IMR-90 (cell line): ENCODE results near the gene SPATA21. TPM values are rescaled to one million over a fixed set of nuclear protein-coding genes. Genes with fewer than 3 reads are reported as not detected.
A peak's percentile ranks its signal among the peaks of the same experiment; 100 is the strongest.

Experiments
- ATAC-seq: fragments of 200-7000 bp; cut with Tn5 transposase; 2 replicates; pipeline ENCODE4 v1.9.1; 2020; ENCODE audit warnings: low read depth, mild to moderate bottlenecking, moderate library complexity
- Bru-seq: library from RNA; stranded (reverse); fragments of 400-500 nt; gene quantifications from one replicate; lab custom pipeline; 2021; lab: Mats Ljungman, UMichigan
- BruChase-seq, 2 experiments: library from RNA; stranded (reverse); fragments of 400-500 nt; gene quantifications; one replicate each; lab custom pipeline; 2021; lab: Mats Ljungman, UMichigan
- BruUV-seq: library from RNA; stranded (reverse); fragments of 400-500 nt; replicated peaks from 2 replicates; lab custom pipeline; 2021; lab: Mats Ljungman, UMichigan
- CTCF ChIA-PET: fragments of 300-600 bp; formaldehyde crosslinking; extraction: SDS; loops from one replicate; lab custom pipeline; 2021; ENCODE audit warnings: antibody characterized with exemption; lab: Yijun Ruan, JAX
- POLR2A ChIA-PET: fragments of 300-600 bp; sonication (Branson Sonifier 250); formaldehyde crosslinking; loops from one replicate; lab custom pipeline; 2022; ENCODE audit warnings: antibody characterized with exemption; ENCODE audit not compliant: unreplicated experiment; lab: Charles Lee
- DNase-seq: peaks from one replicate; pipeline ENCODE4 v3.0.0; 2013
- H2AFZ ChIP-seq: replicated peaks from 2 replicates; pipeline ENCODE3; 2013; ENCODE audit warnings: low read length, mild to moderate bottlenecking; ENCODE audit not compliant: poor library complexity
- H2AK5ac ChIP-seq: 2 replicates; pipeline ENCODE4 v1.6.1; 2013; ENCODE audit warnings: low read depth, low read length, inconsistent platforms
- H2AK9ac ChIP-seq: replicated peaks from 2 replicates; pipeline ENCODE3; 2013; ENCODE audit warnings: mild to moderate bottlenecking, low read depth, low read length, moderate library complexity; ENCODE audit not compliant: poor library complexity
- H2BK120ac ChIP-seq: 2 replicates; pipeline ENCODE4 v1.6.1; 2013; ENCODE audit warnings: low read depth, low read length, inconsistent platforms
- H2BK15ac ChIP-seq: 3 replicates; pipeline ENCODE4 v1.6.1; 2013; ENCODE audit warnings: low read depth, low read length, inconsistent platforms
- H2BK20ac ChIP-seq: 2 replicates; pipeline ENCODE4 v1.6.1; 2013; ENCODE audit warnings: low read depth, mild to moderate bottlenecking, inconsistent platforms, low read length, moderate library complexity
- H2BK5ac ChIP-seq: 2 replicates; pipeline ENCODE4 v1.6.1; 2013; ENCODE audit warnings: mild to moderate bottlenecking, low read depth, low read length, inconsistent platforms; ENCODE audit not compliant: poor library complexity, severe bottlenecking
- H3K14ac ChIP-seq: replicated peaks from 2 replicates; pipeline ENCODE4 v1.6.1; 2013; ENCODE audit warnings: low read depth, low read length, inconsistent platforms
- H3K18ac ChIP-seq: 2 replicates; pipeline ENCODE4 v1.6.1; 2013; ENCODE audit warnings: low read depth, low read length, control low read depth
- H3K23ac ChIP-seq: 2 replicates; pipeline ENCODE4 v1.6.1; 2013; ENCODE audit warnings: low read depth, low read length, inconsistent platforms
- H3K27ac ChIP-seq: 2 replicates; pipeline ENCODE4 v1.5.1; 2013; ENCODE audit warnings: mild to moderate bottlenecking, control low read depth, low read length; ENCODE audit not compliant: insufficient read depth
- H3K27me3 ChIP-seq: 2 replicates; pipeline ENCODE4 v1.6.1; 2013; ENCODE audit warnings: low read length; ENCODE audit not compliant: control insufficient read depth, insufficient read depth
- H3K36me3 ChIP-seq: 2 replicates; pipeline ENCODE4 v1.6.1; 2013; ENCODE audit warnings: low read length, mixed read lengths; ENCODE audit not compliant: control insufficient read depth, insufficient read depth
- H3K4ac ChIP-seq: 2 replicates; pipeline ENCODE4 v1.6.1; 2013; ENCODE audit warnings: low read depth, low read length, inconsistent platforms
- H3K4me1 ChIP-seq: 2 replicates; pipeline ENCODE4 v1.6.1; 2013; ENCODE audit warnings: low read length, mixed read lengths; ENCODE audit not compliant: control insufficient read depth, insufficient read depth
- H3K4me2 ChIP-seq: 2 replicates; pipeline ENCODE4 v1.6.1; 2013; ENCODE audit warnings: low read depth, mild to moderate bottlenecking, control low read depth, low read length, moderate library complexity
- H3K4me3 ChIP-seq: 2 replicates; pipeline ENCODE4 v1.5.1; 2013; ENCODE audit warnings: low read depth, mild to moderate bottlenecking, control low read depth, low read length, moderate library complexity; ENCODE audit not compliant: insufficient read depth
- H3K56ac ChIP-seq: 2 replicates; pipeline ENCODE4 v1.6.1; 2013; ENCODE audit warnings: low read length, inconsistent platforms; ENCODE audit not compliant: insufficient read depth; ENCODE audit errors: extremely low read depth
- H3K79me1 ChIP-seq, 2 experiments: 2 replicates each; pipeline ENCODE4 v1.6.1; 2013; ENCODE audit warnings: low read length in 2 of 2, inconsistent platforms in 1 of 2, low read depth in 1 of 2
- H3K9ac ChIP-seq: 2 replicates; pipeline ENCODE4 v1.6.1; 2013; ENCODE audit warnings: low read depth, low read length, control low read depth
- H3K9me1 ChIP-seq: 2 replicates; pipeline ENCODE4 v1.6.1; 2013; ENCODE audit warnings: low read length, inconsistent platforms; ENCODE audit not compliant: insufficient read depth
- H3K9me3 ChIP-seq: 2 replicates; pipeline ENCODE4 v1.6.1; 2013; ENCODE audit warnings: low read length; ENCODE audit not compliant: control insufficient read depth, insufficient read depth
- H4K20me1 ChIP-seq: 2 replicates; pipeline ENCODE4 v1.6.1; 2013; ENCODE audit warnings: low read length, inconsistent platforms; ENCODE audit not compliant: insufficient read depth
- H4K5ac ChIP-seq: 2 replicates; pipeline ENCODE4 v1.6.1; 2013; ENCODE audit warnings: mild to moderate bottlenecking, low read depth, low read length, control low read depth
- H4K8ac ChIP-seq, 2 experiments: 2 replicates each; pipeline ENCODE4 v1.6.1; 2013; ENCODE audit warnings: low read depth in 2 of 2, low read length in 2 of 2, control low read depth in 1 of 2, inconsistent platforms in 1 of 2
- H4K91ac ChIP-seq: 2 replicates; pipeline ENCODE4 v1.6.1; 2013; ENCODE audit warnings: low read depth, low read length, inconsistent platforms; ENCODE audit not compliant: insufficient read depth
- BHLHE40 ChIP-seq: fragments of 150-350 bp; IDR thresholded peaks from 2 replicates; pipeline ENCODE4 v1.6.1; 2016; ENCODE audit warnings: mild to moderate bottlenecking, low read depth, low read length
- CHD1 ChIP-seq: IDR thresholded peaks from 2 replicates; pipeline ENCODE4 v1.6.1; 2012; ENCODE audit warnings: low read depth, low read length, improper control_type of control experiment
- FOS ChIP-seq: fragments of 150-350 bp; IDR thresholded peaks from 2 replicates; pipeline ENCODE4 v1.6.1; 2016; ENCODE audit warnings: low read depth, low read length
- MXI1 ChIP-seq: IDR thresholded peaks from 2 replicates; pipeline ENCODE4 v1.6.1; 2012; ENCODE audit warnings: low read depth, mild to moderate bottlenecking, low read length, moderate library complexity, borderline replicate concordance
- NFE2L2 ChIP-seq: fragments of 150-350 bp; IDR thresholded peaks from 2 replicates; pipeline ENCODE4 v1.6.1; 2016; ENCODE audit warnings: low read depth, mild to moderate bottlenecking, low read length
- POLR2A ChIP-seq: IDR thresholded peaks from 2 replicates; pipeline ENCODE4 v1.6.1; 2012; ENCODE audit warnings: mild to moderate bottlenecking, low read depth, low read length
- RAD21 ChIP-seq: IDR thresholded peaks from 2 replicates; pipeline ENCODE4 v1.6.1; 2012; ENCODE audit warnings: low read length, improper control_type of control experiment
- RCOR1 ChIP-seq: IDR thresholded peaks from 2 replicates; pipeline ENCODE4 v1.6.1; 2012; ENCODE audit warnings: mild to moderate bottlenecking, low read length, improper control_type of control experiment; ENCODE audit not compliant: insufficient replicate concordance
- RFX5 ChIP-seq: IDR thresholded peaks from 2 replicates; pipeline ENCODE4 v1.8.0; 2012; ENCODE audit warnings: low read depth, mild to moderate bottlenecking, low read length, moderate library complexity
- WGBS, 2 experiments: methylation state at CpG; one replicate each; pipeline versions ENCODE4 v1.1.5 to v1.1.7; 2013; ENCODE audit warnings: missing lambda C conversion rate in 2 of 2; ENCODE audit not compliant: insufficient read length in 1 of 2; ENCODE audit errors: extremely low coverage in 2 of 2; 5-methylcytosine and 5-hydroxymethylcytosine counted together
- dilution Hi-C: fragments of 300-500 bp; cut with HindIII; formaldehyde crosslinking; loops from one replicate; pipeline ENCODE4 v1.14.3; 2018; ENCODE audit warnings: low sequenced_read_pairs; ENCODE audit not compliant: unreplicated experiment
- in situ Hi-C: fragments of 300-500 bp; cut with MboI; formaldehyde crosslinking; loops from 3 replicates; pipeline ENCODE4 v1.14.3; 2019; ENCODE audit warnings: low sequenced_read_pairs, inconsistent platforms, mixed read lengths
- intact Hi-C: fragments of 100-400 bp; cut with micrococcal nuclease; formaldehyde crosslinking; loops from 2 replicates; pipeline ENCODE4 v1.10.0; 2022
- long read RNA-seq: library from polyadenylated mRNA; unstranded; transcript quantifications from one replicate; pipeline ENCODE4 v2.0.0, GENCODE V29; 2021; ENCODE audit not compliant: unreplicated experiment
- polyA plus RNA-seq, 3 experiments: library from polyadenylated mRNA; depleted of rRNA; stranded (reverse); fragments of >200 nt; gene quantifications; 2 replicates each; pipeline ENCODE4 v1.2.3, GENCODE V29; 2012; ENCODE audit warnings: low replicate concordance in 1 of 3
- total RNA-seq: library from RNA; depleted of rRNA; stranded (reverse); fragments of >200 nt; gene quantifications from 2 replicates; pipeline ENCODE4 v1.2.3, GENCODE V29; 2012; rRNA removed
- TF ChIP-seq, protein P1 (sequence below): conservative IDR thresholded peaks from 2 replicates; pipeline ENCODE4 v1.5.1; 2012; ENCODE audit warnings: mild to moderate bottlenecking, low read depth, low read length, improper control_type of control experiment
- TF ChIP-seq, protein P2 (sequence below): fragments of 150-350 bp; IDR thresholded peaks from 2 replicates; pipeline ENCODE4 v1.6.1; 2017; ENCODE audit warnings: mild to moderate bottlenecking, antibody characterized with exemption, low read length, low read depth
- TF ChIP-seq, protein P3 (sequence below): fragments of 150-350 bp; IDR thresholded peaks from 2 replicates; pipeline ENCODE4 v1.6.1; 2016; ENCODE audit warnings: low read depth, mild to moderate bottlenecking, low read length, moderate library complexity, borderline replicate concordance

The SPATA21 gene, protein sequence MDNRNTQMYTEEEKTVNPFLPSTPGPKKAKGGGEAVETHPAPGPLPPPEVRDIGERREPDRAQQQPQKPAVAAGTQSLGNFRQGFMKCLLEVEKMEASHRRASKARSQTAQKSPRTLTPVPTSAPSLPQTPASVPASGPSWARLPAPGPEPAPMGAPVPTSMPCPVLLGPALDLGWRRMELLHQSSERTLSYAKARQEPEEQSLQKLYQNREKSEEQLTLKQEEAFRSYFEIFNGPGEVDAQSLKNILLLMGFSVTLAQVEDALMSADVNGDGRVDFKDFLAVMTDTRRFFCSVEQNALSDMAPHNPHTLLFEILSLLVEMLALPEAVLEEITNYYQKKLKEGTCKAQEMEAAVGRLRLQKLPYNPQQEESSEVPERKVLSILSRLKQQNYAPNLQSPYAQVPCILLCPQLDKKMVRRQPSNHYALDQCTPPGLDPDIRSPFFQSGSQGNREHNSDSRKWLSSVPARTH
- total RNA-seq (not detected in 2 replicates), polyA plus RNA-seq (2012; rRNA removed) (not detected in 2 replicates), Bru-seq, nascent RNA (percentile 5 among the genes with signal in this experiment), BruChase-seq, experiment 1, labeled RNA remaining after a 6-hour chase (percentile 15 among the genes with signal in this experiment), BruChase-seq, experiment 2, labeled RNA remaining after a 2-hour chase (percentile 10 among the genes with signal in this experiment)
- polyA plus RNA-seq (2012; cell fraction: cytosol; rRNA removed), result not detected in 2 replicates
- polyA plus RNA-seq (2012; cell fraction: nucleus; rRNA removed; ENCODE audit: low replicate concordance), result 0.01 TPM in 1 of 2 replicates, not detected in the other
- long read RNA-seq, partial matches to known transcripts, result 0 of 6 reads
- long read RNA-seq, other reads (novel, unspliced or antisense), result 6 of 6 reads

DNA sequence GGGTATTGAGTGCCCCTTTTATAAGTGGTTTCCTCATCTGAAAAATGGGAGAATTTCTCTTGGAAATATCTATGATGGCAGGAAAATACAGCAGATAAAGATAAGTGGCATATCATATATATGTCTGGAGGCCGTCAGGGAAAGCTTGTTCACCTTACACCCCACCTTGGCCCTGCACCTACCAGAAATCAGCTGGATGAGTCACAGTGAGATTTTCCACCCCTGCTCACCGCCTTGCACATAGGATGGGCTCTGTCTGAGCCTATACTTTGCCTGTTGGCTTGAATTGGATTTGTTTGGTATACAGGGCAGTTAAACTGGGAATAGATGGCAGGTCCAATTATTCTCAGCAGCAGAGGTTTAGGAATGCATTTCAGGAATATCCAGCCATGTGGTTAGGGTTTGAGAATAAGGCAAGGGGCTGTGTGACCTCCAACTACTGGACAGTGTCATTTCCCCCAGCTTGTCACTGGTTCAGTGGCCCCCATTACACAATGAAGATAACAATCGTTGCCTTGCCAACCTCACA is at the start of gene SPATA21:
SPATA21 (minus strand) TSS at position 479 of the 529 bp plus-strand sequence. CDS start 6,053 bp downstream, outside the sequence.
- intact Hi-C loops, result no loop called here
- peaks cover 12 to 19% of the 10 kb centered on the region in 2 experiments; a peak in 3 of 4 replicates for H3K79me1 ChIP-seq
- H2AK5ac ChIP-seq, result no peak within 1 kb of the TSS
- WGBS, 2 experiments, result 60% methylated on average over 1 of the region's 3 CpGs; no CpG with 5 or more reads in 1 of the 2 experiments
- H3K9me1 ChIP-seq, result no peaks in the 10 kb centered on the region
- peaks cover 2% of the 10 kb centered on the region; the same call in 1 of the 2 replicates for H3K27me3 ChIP-seq
- H3K4me3 ChIP-seq, result no peak within 1 kb of the TSS
- H3K27ac ChIP-seq, result no peak within 1 kb of the TSS
- H2BK20ac ChIP-seq, result no peak within 1 kb of the TSS
- no peak within 1 kb of the TSS for H2AK9ac ChIP-seq
- no peak within 1 kb of the TSS for H4K5ac ChIP-seq
- H3K9me3 ChIP-seq, result no peaks in the 10 kb centered on the region
- H4K91ac ChIP-seq, result no peak within 1 kb of the TSS
- H2BK120ac ChIP-seq, result no peak within 1 kb of the TSS
- BruUV-seq, result no TSS peak
- H3K4ac ChIP-seq, result no peak within 1 kb of the TSS
- H3K9ac ChIP-seq, result no peak within 1 kb of the TSS
- no peak within 1 kb of the TSS for H2AFZ ChIP-seq
- no peak for ATAC-seq
- H4K20me1 ChIP-seq, result 0 out of 2 replicates have a peak, but pooled peaks cover 7% of the 10 kb centered on the region
- CTCF ChIA-PET, result no interaction called here
- no peak within 1 kb of the TSS for H3K56ac ChIP-seq
- H2BK5ac ChIP-seq, result no peak within 1 kb of the TSS
- no peak within 1 kb of the TSS for H3K4me2 ChIP-seq
- dilution Hi-C loops, result no loop called here
- no peak within 1 kb of the TSS for H3K14ac ChIP-seq
- no peaks in the 10 kb centered on the region; the same call in 1 of the 2 replicates for H3K4me1 ChIP-seq
- H3K23ac ChIP-seq, result no peak within 1 kb of the TSS
- POLR2A ChIA-PET, result no interaction called here
- in situ Hi-C loops, result no loop called here
- no peak within 1 kb of the TSS for H2BK15ac ChIP-seq
- no peaks in the 10 kb centered on the region for H3K36me3 ChIP-seq
- no peak within 1 kb of the TSS for H4K8ac ChIP-seq
- H3K18ac ChIP-seq, result no peak within 1 kb of the TSS
- DNase-seq, result no peak
- no peak for TF ChIP-seq RCOR1
- no peak for TF ChIP-seq BHLHE40
- TF ChIP-seq RAD21, result no peak
- TF ChIP-seq, protein P1, sequence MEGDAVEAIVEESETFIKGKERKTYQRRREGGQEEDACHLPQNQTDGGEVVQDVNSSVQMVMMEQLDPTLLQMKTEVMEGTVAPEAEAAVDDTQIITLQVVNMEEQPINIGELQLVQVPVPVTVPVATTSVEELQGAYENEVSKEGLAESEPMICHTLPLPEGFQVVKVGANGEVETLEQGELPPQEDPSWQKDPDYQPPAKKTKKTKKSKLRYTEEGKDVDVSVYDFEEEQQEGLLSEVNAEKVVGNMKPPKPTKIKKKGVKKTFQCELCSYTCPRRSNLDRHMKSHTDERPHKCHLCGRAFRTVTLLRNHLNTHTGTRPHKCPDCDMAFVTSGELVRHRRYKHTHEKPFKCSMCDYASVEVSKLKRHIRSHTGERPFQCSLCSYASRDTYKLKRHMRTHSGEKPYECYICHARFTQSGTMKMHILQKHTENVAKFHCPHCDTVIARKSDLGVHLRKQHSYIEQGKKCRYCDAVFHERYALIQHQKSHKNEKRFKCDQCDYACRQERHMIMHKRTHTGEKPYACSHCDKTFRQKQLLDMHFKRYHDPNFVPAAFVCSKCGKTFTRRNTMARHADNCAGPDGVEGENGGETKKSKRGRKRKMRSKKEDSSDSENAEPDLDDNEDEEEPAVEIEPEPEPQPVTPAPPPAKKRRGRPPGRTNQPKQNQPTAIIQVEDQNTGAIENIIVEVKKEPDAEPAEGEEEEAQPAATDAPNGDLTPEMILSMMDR, result no peak
- TF ChIP-seq CHD1, result no peak
- TF ChIP-seq, protein P2, sequence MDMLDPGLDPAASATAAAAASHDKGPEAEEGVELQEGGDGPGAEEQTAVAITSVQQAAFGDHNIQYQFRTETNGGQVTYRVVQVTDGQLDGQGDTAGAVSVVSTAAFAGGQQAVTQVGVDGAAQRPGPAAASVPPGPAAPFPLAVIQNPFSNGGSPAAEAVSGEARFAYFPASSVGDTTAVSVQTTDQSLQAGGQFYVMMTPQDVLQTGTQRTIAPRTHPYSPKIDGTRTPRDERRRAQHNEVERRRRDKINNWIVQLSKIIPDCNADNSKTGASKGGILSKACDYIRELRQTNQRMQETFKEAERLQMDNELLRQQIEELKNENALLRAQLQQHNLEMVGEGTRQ, result no peak
- TF ChIP-seq RFX5, result no peak
- no peak for TF ChIP-seq NFE2L2
- TF ChIP-seq POLR2A, result no peak
- TF ChIP-seq FOS, result no peak
- TF ChIP-seq MXI1, result no peak
- TF ChIP-seq, protein P3, sequence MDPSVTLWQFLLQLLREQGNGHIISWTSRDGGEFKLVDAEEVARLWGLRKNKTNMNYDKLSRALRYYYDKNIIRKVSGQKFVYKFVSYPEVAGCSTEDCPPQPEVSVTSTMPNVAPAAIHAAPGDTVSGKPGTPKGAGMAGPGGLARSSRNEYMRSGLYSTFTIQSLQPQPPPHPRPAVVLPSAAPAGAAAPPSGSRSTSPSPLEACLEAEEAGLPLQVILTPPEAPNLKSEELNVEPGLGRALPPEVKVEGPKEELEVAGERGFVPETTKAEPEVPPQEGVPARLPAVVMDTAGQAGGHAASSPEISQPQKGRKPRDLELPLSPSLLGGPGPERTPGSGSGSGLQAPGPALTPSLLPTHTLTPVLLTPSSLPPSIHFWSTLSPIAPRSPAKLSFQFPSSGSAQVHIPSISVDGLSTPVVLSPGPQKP, result no peak
